SK-N-DZ (cell line): ENCODE measurements around the gene COL24A1. TPM values are rescaled to one million over a fixed set of nuclear protein-coding genes. Genes with fewer than 3 reads are reported as not detected.

Source experiments
- DNase-seq: peaks from one replicate; pipeline ENCODE4 v3.0.0-alpha.2; 2015; ENCODE audit warnings: low spot score
- polyA plus RNA-seq, 2 experiments: library from polyadenylated mRNA; depleted of rRNA; stranded (reverse); fragments of >200 nt; gene quantifications; 2 replicates each; pipeline ENCODE4 v1.2.3, GENCODE V29; 2014

Gene COL24A1
- 0.14 TPM in 1 of 2 replicates, not detected in the other for polyA plus RNA-seq (2014; cell fraction: cytosol; rRNA removed)
- polyA plus RNA-seq (2014; cell fraction: nucleus; rRNA removed): 0.18 and 0.51 TPM in 2 replicates

DNA sequence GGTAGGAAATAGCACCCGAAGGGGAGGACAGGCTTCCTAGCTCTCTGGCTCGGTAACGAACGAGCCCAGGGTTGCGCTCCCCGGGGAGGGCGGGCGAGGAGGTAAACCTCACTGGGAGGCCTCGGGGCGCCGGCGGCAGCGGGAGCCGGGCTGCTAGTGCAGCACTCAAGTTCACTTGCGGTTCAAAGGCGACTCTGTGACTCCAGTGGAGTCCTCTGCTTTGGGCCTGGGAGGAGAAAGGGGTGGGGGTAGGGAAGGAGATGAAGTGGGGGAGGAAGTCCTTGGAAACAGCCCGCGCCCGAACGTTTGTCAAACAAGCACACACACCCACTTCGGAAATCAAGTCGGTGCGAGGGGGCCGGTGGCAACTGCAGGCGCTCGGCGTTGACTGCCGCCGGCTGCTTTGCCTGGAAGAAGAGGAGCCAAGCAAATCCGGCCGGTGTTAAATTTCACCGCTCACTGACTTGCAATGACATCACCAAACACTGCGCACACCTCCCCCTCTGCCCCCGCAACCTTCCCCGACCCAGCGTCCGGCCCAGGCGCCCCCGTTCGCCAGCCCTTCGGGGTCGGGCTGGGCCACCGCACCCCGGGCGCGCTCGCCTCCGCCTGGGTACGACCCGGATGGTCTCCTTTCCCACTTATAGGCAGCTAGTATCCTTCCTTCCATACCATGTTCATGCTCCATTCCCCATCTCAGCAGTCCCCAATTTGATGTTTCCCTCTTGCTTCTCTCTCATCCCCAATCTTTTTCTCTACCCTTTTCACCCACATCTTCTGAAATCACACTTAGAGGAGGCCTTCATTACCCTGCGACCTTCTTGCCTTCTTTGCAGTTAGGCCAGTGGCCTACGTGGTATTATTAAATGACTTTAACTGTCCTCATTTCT, at the start of gene COL24A1:
TSS of gene COL24A1 (minus strand) at position 207 of the 890 bp plus-strand sequence. CDS start 376 bp downstream, outside the sequence.
- DNase-seq: peak; percentile 21

DNA sequence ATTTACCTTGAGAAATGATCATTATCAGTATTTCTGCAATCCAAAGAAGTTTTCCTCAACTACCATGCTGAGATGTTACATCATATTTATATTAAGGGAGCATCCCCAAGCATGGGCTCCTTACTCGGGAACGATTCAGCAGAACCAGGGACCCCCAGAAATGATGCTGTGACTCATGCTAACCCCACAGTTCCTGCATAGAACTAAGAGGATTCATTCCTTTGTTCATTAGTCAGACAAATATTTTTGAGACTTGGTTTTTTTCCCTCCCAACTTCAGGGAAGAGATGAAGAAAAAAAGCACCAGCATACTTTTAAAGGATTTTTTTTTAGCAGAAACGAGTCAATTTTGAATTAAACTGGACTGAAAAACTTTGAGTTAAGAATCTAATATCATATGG, 49.2 kb upstream of the COL24A1 start:
- DNase-seq: no peak

DNA sequence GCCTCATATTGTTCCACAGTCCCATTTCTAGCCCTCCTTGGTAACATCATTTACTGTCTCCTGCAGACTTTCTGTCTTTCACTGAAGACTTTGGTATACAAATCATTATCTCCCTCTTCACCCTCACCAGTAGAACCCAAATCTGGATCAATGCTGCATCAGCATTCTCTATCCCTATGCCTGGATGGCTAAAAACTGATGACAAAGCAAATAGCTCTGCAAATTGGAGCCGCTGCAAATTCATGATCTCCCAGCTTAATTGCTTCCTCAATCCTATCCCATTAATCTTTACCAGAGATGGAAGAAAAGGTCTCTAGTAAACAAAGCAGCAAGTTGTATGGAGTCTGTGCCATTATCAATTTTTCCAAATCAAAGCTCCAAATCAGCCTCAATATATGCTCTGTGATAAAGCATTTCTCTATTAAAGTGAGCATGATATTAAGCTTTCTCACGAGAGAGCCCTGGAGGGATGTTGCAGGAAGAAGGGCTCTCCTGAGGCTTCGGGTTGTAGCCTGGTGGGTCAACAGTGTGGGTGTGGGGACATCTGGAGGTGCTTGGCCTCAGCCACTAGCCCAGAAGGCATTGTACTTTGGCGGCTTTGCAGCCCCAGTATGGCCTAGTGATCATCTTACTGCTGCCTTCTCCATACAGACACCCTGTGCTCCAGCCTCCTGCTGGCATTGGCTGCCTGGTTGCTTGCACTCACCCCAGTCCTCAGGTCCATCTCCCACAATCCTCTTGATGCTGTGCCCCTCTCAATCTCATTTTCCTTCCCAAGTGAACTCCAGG, 46.2 kb upstream of the COL24A1 start:
- no peak for DNase-seq

DNA sequence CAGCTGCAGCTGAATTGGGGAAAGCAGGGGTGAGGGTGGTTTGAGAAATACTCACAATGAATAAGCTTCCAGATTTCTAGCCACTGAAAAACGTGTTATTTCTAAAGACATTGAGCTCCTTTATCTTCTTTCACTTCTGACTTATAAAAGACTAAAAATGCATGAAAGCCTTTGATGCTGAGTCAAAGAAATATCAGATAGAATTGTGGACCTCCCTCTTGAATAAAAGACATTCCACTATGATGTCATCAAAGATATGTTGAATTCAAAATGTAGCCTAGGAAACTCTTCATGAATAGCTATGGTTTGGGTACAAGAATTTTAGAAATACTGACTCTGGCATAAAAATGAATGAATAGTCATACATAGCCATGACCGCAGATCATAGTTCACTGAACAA, 44.7 kb upstream of the COL24A1 start:
- no peak for DNase-seq

DNA sequence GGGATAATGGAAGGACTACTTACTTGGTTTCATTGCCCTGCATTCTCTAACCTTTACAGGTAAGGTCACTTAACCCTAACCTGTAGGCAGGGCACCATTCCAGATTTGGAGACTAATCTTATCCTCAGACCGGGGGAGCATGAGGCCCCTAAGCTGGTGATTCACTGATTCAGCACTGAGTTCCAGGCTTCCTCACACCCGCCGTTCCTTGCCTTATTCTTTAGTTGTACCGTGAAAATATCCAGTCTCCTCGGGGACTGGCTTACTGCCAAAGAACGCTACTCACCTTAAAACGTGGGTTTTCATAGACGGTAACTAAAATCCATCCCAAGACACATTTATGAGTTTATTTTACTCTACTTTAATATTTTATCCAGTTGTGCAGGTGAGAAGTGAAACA, 44.3 kb upstream of the COL24A1 start:
- DNase-seq: no peak

DNA sequence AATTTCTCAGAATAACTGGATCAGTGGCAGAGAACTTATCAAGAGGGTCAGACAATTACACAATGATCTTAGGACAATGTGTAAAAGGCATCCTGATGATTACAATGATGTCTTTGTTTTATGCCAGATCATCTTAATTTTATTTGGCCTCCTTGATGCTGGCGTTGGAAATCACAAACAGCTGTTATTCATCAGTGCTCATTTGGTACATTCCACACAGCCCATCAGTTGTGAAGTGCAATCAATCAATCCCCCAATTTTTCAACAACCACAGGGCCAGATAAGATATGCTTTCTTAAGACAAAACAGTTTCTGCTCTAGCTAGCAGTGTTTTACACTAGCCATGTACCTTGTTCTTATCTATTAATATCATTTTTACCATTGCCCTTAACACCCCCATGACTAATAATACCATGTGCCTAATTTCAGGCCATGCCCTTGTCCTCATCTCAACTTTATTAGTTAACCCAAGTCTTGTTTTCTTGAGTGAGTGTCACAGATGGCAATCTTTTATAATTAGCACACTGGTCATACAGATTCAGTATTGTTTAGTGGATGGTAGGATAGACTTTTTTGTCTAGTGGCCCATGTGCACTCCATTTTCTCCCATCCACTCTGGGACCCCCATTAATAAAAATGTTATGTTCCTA, 40.8 kb upstream of the COL24A1 start:
- no peak for DNase-seq

DNA sequence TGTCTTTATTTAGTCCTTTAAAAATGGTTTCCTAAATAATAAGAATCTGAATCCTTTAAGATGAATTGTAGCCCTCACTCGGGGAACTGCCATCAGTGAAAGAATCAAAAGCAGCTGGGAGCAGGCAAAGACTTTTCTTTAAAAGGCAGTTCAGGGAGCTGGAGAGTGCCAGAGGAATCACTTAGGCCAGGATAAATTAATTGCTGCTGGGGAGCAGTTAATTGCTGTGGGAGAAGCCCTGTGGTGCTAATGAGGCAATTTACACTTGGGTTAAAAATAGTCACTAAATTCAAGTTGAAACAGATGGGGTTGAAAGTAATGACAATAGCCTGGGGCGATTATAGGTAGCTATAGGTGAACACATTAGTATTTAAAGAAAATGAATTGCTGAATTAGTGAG, 38.7 kb upstream of the COL24A1 start:
- DNase-seq: no peak

DNA sequence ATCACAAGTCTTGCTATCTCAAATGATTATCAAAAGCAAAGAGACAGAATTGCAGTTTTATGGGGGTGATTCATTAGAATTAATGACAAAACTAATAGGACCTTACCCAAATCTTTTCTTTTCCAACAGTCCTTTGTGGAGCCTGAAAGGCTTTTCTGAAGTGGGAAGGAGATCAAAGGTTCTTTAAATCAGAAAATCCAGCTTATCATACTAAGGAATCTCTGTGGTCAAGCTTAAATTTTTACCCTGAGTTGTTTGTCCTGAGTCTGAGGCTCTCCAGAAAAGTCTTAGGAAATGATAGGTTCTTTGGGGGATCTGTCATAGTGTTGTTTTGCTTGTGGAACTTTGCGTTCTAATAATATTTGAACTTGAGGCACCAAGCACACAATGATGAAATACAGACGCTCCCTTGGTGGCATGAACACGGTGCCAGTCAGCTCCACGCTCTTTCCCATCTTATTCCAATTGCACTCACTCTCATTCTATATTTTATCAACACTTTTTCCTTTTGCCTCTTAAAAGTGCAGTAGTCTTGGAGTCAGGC, 38.0 kb upstream of the COL24A1 start:
- DNase-seq: no peak

DNA sequence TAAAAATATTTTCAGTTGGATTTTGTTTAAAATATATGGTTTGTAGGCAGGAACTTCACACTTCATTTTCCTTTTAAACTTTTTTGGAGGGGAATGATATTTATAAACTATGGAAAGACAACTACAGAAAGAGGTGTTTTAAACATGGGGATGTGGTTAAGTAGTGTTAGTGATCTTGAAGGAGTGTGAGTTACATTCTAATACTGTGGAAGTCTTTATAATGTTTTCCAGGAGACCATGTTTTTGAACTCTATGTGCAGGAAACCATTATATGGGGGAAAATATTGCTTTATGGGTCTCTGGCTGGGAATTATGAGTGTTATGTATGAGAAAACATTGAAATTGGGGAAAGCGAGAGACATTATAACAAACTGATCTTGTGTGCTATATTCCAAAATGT, 35.8 kb upstream of the COL24A1 start:
- DNase-seq: no peak

DNA sequence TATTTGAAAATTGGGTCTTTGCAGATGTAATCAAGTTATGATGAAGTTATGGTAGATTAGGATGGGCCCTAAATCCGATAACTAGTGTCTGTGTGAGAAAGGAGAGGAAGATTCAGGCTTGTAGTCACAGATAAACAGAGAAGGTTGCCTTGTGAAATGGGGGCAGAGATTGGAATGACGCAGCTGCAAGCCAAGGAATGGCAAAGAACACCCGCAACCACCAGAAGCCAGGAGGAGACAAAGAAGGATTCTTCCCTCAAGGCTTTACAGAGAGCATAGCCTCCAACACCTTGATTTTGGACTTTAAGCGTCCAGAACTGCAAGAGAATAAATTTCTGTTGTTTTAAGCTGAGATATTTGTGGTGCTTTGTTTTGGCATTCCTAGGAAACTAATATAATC, 35.4 kb upstream of the COL24A1 start:
- peak; percentile 7 for DNase-seq

DNA sequence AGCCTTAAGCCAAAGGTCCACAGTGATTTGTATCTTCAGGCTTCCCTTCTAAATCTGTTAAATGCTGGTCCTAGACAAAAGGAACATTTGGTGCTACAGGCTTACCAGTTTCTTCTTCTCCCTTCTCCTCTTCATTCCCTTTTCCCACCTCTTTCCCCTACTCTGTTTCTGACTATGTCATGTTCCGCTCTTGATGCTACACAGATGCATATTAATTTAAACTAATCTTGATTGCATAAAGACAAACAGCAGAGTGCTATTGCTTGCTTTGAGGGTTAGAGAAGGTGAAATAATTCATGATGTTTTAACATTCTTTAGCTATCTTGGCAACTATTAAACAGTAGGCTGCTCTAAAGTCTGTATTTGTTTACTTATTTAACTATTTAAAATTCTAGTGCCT, 34.3 kb upstream of the COL24A1 start:
- no peak for DNase-seq

DNA sequence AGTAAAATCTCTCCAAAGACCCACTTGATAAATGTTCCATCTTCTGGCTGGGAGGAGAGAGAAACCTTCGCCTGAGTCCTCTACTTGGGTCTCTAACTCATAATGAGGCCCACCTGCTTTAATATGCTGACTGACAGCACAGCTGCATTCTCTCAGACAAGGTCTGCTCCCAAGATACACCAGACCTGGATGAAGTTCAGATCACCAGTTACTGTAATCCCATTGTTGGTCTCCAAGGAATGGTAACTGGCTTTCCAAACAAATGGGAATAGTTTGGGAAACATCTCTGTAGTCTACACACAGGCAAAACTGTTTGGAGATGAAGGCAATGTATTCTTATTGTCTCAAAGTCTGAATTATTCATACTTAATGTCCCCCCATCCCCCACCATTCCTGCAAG, 27.9 kb upstream of the COL24A1 start:
- DNase-seq: no peak

DNA sequence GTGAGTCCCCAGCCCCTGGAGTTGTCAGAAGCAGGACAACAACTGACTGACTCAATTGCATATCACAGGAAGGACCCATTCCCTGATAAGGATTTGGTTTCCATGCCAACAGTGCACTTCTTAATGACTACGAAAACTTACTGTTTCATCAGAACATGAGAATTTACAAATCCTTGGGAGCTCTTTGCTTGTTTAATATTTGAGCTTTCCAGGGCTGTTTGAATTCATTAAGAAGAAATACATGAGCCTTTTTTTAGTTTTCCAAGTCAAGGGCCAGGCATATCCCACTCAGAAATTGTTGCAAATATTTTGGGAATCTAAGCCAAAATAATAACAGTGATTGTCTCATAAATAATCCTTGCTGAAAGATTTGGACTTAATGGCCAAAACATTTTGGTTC, 27.2 kb upstream of the COL24A1 start:
- DNase-seq: no peak

DNA sequence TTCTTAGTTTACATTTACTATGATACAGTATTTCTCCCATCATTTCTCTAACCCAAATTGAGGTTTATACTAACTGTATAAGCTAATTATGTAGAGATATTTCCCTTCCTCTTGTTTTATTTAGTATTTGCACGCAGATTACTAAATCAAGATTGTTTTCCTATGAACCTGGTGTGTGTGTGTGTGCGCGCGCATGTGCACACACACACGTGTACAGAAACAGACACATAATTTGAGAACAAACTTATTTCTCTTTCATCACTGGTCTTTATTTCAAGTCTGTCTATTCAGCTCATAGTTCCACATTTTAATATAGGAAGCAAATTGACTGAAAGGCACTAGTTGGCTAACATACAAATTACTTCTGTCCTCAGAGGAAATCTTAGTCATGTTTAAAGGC, 19.7 kb upstream of the COL24A1 start:
- DNase-seq: no peak

DNA sequence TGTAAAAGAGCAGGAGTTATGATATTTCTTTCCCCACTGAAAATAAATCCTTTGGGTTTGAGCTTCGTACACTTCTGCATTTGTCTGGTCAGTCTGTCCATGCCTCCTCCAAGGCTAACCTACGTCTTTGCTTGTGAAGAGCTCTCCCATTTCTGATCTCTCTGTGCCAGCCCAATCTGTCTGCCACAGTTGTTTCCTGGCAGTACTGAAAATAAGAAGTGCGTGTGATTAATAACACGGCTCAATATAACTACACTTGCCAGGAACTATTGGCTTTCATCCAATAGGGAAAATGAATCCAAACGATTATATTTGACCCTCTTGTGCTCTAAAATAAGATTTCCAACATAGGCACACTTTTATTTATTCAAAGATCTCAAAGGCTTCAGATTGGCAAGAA, 19.2 kb upstream of the COL24A1 start:
- no peak for DNase-seq

DNA sequence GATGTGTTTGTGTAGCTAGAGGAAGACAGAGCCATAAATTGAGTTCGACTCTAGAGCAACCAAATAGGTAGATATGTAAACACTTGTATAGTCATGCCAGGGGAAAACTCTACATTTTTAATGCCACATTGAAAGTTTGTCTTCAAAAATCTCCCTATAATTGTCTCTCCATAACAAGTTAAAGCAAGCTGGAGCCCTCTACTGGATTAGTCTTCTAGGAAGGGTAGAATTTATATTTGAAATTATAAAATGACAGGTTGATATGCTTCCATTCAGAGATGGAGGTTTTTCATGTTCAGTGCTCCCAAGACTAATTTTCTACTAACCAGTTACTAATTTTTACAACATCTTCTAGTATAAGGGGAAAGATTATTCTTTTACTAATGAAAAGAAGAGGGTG, 13.1 kb upstream of the COL24A1 start:
- no peak for DNase-seq

DNA sequence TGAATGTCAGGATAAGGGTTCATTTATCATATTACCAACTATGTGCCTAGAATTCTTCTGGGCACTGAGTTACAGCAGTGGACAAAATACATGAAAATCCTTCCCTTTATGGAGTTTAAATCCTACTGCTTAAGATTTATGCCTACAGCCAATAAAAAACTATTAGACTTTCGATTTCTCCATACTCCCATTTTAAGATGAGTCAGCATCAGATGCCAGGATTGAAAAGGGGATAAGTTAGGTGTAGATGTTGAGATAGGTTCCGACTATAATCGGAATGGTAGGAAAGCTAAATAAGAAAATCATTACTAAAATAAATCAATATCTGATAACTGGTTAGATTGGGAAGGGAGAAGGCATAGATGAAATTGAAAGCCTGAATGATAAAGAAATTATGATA, 3.2 kb upstream of the COL24A1 start:
- no peak for DNase-seq

DNA sequence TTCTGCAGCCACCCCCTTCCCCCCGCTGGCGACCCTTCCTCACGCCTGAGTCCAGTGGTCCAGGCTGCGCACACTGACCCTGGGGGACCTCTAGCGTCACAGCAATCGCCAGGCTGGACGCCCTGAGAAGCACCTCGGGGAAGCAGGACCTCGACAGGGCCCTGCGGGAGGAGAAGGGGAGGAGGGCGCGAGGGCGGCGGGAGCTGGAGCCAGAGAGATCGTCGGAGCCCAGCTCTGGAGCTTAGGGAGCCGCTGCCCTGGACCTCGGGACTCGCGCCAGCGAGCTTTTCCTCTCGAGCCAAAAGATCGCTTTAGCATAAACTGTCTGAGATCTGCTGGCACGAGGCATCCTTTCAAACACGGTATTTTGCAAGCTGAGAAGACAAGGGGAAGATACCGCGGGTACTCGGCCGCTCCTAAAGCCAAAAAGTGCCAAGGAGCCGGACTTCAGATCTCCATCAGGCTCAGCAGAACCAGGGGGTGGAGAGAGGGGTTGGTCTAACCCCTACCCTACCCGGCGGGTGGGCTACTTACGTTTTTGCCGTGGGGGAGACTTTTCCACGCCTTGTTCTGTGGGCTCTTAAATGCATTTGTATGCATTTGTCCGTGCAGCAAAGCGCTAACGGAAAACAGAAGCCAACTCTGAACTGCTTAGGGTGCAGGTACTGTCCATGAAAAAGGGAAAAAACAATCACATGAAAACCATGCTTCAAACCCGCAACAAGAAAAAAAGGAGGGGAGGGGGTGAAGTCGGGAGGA, 586 bp downstream of the COL24A1 start:
- DNase-seq: peak; percentile 10

DNA sequence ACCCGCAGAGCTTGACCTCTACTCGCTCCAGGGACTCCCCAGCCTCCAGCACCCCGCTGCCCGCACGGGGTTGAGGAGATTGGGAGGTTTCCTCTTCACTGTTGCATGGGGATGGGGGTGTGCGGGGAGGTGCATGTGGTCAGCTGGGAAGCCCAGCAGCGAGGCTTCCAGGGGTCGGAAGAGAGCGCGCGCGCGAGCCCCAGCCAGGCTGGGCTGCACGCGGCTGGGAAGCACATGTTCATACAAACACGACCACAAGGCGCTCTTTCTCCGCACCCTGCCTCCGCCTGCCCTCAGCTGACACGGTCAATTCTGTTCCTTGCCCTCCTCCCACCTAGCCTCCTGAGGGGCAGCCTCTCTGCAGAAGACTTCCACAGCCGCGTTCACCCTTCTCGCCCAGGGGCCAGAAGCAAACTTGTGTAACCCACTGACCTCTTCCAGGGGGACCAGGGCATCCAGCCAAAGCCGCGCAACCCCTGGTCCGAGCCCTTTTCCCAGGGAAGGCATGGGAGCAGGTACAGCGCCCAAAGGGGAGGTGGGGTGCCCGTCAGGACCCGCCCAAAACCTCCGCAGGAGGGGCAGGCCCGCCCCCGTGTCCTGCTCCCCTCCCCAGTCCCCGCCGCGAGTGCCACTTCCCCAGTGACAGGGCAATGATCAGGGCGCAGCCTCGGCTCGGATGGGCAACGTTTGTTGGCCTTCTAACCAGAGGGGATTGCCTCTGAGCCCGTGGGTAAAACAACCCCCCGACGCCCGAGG, 1.3 kb downstream of the COL24A1 start:
- no peak for DNase-seq

DNA sequence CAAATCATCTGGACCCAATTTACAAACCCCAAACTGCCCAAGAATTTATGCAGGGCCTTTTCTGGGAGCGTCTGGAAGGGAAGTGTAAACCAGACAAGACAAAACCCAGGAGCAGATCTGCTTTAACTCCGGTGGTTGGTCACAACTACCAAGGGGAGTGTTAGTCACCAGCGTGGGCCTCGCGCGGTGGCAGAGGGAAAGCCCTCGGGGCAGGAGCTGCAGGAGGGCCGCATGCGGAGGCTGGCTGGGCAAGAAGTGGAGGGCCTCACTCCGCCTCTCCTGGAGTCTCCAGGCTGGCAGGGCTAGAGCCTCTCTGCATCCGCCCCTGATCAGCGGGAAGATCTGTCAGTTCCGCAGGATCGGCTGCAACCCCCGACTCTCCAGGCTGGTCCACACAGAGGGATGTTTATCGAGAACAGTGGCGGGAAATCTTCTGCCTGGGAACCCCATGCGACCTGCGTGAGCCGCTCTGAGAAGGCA, 2.0 kb downstream of the COL24A1 start:
- DNase-seq: peak; percentile 2
